GM21360 (cell line): ENCODE results near the gene PYCR2.

Source experiments
- ATAC-seq: cut with Tn5 transposase; IDR thresholded peaks from one replicate; pipeline ENCODE4 v1.9.1; 2021; ENCODE audit warnings: mild to moderate bottlenecking, moderate library complexity; ENCODE audit not compliant: unreplicated experiment

Gene PYCR2

GRCh38 chr1:225921734-225922709 is 2.0 kb downstream of the PYCR2 start:
- no peak for ATAC-seq

GRCh38 chr1:225919906-225920305 is 4.1 kb downstream of the PYCR2 start:
- ATAC-seq, result no peak

GRCh38 chr1:225918280-225918679 is 5.8 kb downstream of the PYCR2 start:
- no peak for ATAC-seq

GRCh38 chr1:225917536-225917935 is 6.5 kb downstream of the PYCR2 start:
- no peak for ATAC-seq

GRCh38 chr1:225917101-225917500 is 6.9 kb downstream of the PYCR2 start:
- ATAC-seq, result no peak

- no peak for ATAC-seq
These were observed 8.5 kb downstream of the PYCR2 start for GRCh38 chr1:225915538-225915991.

- ATAC-seq, result no peak
These were observed 9.1 kb downstream of the PYCR2 start for GRCh38 chr1:225914947-225915346.

GRCh38 chr1:225914391-225914790 is 9.7 kb downstream of the PYCR2 start:
- no peak for ATAC-seq

GRCh38 chr1:225911191-225912130 is 12.6 kb downstream of the PYCR2 start:
- ATAC-seq, result peak; percentile 70

GRCh38 chr1:225909477-225909876 is 14.6 kb downstream of the PYCR2 start:
- ATAC-seq, result no peak

GRCh38 chr1:225908773-225909172 is 15.3 kb downstream of the PYCR2 start:
- ATAC-seq, result no peak

- no peak for ATAC-seq
These were observed 15.9 kb downstream of the PYCR2 start for GRCh38 chr1:225908013-225908640.

GRCh38 chr1:225907341-225907740 is 16.7 kb downstream of the PYCR2 start:
- ATAC-seq, result no peak

- ATAC-seq, result no peak
These were observed 17.6 kb downstream of the PYCR2 start for GRCh38 chr1:225906467-225906866.

- ATAC-seq, result no peak
These were observed 20.4 kb downstream of the PYCR2 start for GRCh38 chr1:225903623-225904022.

GRCh38 chr1:225899044-225899925 is 24.8 kb downstream of the PYCR2 start:
- no peak for ATAC-seq

- ATAC-seq, result no peak
These were observed 26.2 kb downstream of the PYCR2 start for GRCh38 chr1:225897595-225898514.

GRCh38 chr1:225896937-225897549 is 27.0 kb downstream of the PYCR2 start:
- peak; percentile 100 for ATAC-seq
